B cell (primary cell): ENCODE data around the gene IRS1.

Source experiments
- CTCF ChIP-seq: fragments of 200-600 bp; IDR thresholded peaks from one replicate; pipeline ENCODE4 v1.8.0; 2022; ENCODE audit warnings: antibody characterized with exemption, mild to moderate bottlenecking
- EZH2 ChIP-seq: IDR thresholded peaks from 2 replicates; pipeline ENCODE4 v1.6.1; 2012; ENCODE audit warnings: borderline replicate concordance, low read depth, mild to moderate bottlenecking, moderate library complexity, low read length; ENCODE audit not compliant: insufficient read depth, poor library complexity, severe bottlenecking

- no peak for TF ChIP-seq CTCF
- no peak for TF ChIP-seq EZH2
Measured at GRCh38 chr2:226694149-226694548, 105.5 kb downstream of the IRS1 start.
